ENCODE data around the gene PRKRA. TPM values are rescaled to one million over a fixed set of nuclear protein-coding genes. Genes with fewer than 3 reads are reported as not detected.

Gene PRKRA
- total RNA-seq, 1 donor from 2014 or later, result 135 TPM

GRCh38 chr2:178469219-178469849 lies 18.4 kb upstream of the PRKRA start:
- no peak overlapping the region for H3K27ac ChIP-seq
- no peak overlapping the region for H3K4me2 ChIP-seq
- no peaks in the 10 kb centered on the region for H3K9me3 ChIP-seq (ENCODE audit: low read depth)
- H3K9ac ChIP-seq, result no peak overlapping the region
- Mint-ChIP-seq H3K9me3 (no peaks in the 10 kb centered on the region), H3K36me3 (peaks cover 11% of the 10 kb centered on the region), H3K4me1 (no peaks in the 10 kb centered on the region), H3K27ac (no peak overlapping the region), H3K27me3 (ENCODE audit: insufficient read depth, low read depth) (no peaks in the 10 kb centered on the region), H3K4me3 (no peak overlapping the region)
- no peak overlapping the region for H3K4me3 ChIP-seq
- H3F3A ChIP-seq (ENCODE audit: low read depth), result no peaks in the 10 kb centered on the region
- no peak for TF ChIP-seq EZH2phosphoT487 (IDR thresholded peaks at IDR 0.05)
- no peak for TF ChIP-seq EZH2 (IDR thresholded peaks at IDR 0.05)
- no peak for TF ChIP-seq CTCF (IDR thresholded peaks at IDR 0.05)
- H4K20me1 ChIP-seq (ENCODE audit: low read depth), result no peaks in the 10 kb centered on the region
- no peaks in the 10 kb centered on the region for H3K27me3 ChIP-seq
- no peaks in the 10 kb centered on the region for H3K36me3 ChIP-seq
- no peaks in the 10 kb centered on the region for H3K79me2 ChIP-seq (ENCODE audit: low read depth)
- H3K4me1 ChIP-seq, result no peaks in the 10 kb centered on the region
- no peak for DNase-seq (ENCODE audit: low spot score)
- H2AFZ ChIP-seq (replicated peaks), result no peak overlapping the region

GRCh38 chr2:178457390-178457886 lies 6.5 kb upstream of the PRKRA start:
- H3K27me3 ChIP-seq, result no peaks in the 10 kb centered on the region
- Mint-ChIP-seq H3K4me1 (no peaks in the 10 kb centered on the region), H3K27me3 (ENCODE audit: insufficient read depth, low read depth) (no peaks in the 10 kb centered on the region), H3K4me3 (no peak overlapping the region), H3K27ac (no peak overlapping the region), H3K36me3 (no peaks in the 10 kb centered on the region), H3K9me3 (no peaks in the 10 kb centered on the region)
- no peak for TF ChIP-seq EZH2phosphoT487 (IDR thresholded peaks at IDR 0.05)
- TF ChIP-seq EZH2 (IDR thresholded peaks at IDR 0.05), result no peak
- TF ChIP-seq CTCF (IDR thresholded peaks at IDR 0.05), result no peak
- no peaks in the 10 kb centered on the region for H4K20me1 ChIP-seq (ENCODE audit: low read depth)
- H3K9me3 ChIP-seq (ENCODE audit: low read depth), result no peaks in the 10 kb centered on the region
- peaks cover under 1% of the 10 kb centered on the region for H3K4me1 ChIP-seq
- H2AFZ ChIP-seq (replicated peaks), result no peak overlapping the region
- H3K36me3 ChIP-seq, result no peaks in the 10 kb centered on the region
- H3K9ac ChIP-seq, result no peak overlapping the region
- H3K4me3 ChIP-seq, result no peak overlapping the region
- peaks cover 1% of the 10 kb centered on the region for H3F3A ChIP-seq (ENCODE audit: low read depth)
- H3K27ac ChIP-seq, result no peak overlapping the region
- no peak overlapping the region for H3K4me2 ChIP-seq
- no peaks in the 10 kb centered on the region for H3K79me2 ChIP-seq (ENCODE audit: low read depth)
- no peak for DNase-seq (ENCODE audit: low spot score)

- Histone ChIP-seq H3K27ac (no peak overlapping the region), H2AFZ (replicated peaks) (no peak overlapping the region), H4K20me1 (ENCODE audit: low read depth) (no peaks in the 10 kb centered on the region), H3K4me3 (no peak overlapping the region), H3K9me3 (ENCODE audit: low read depth) (no peaks in the 10 kb centered on the region), H3K79me2 (ENCODE audit: low read depth) (no peaks in the 10 kb centered on the region), H3K9ac (no peak overlapping the region), H3K4me2 (no peak overlapping the region), H3K27me3 (no peaks in the 10 kb centered on the region), H3F3A (ENCODE audit: low read depth) (peaks cover 15% of the 10 kb centered on the region), H3K36me3 (no peaks in the 10 kb centered on the region), H3K4me1 (peaks cover 5% of the 10 kb centered on the region)
- Mint-ChIP-seq H3K27ac (no peak overlapping the region), H3K36me3 (no peaks in the 10 kb centered on the region), H3K4me1 (peaks cover 6% of the 10 kb centered on the region), H3K27me3 (ENCODE audit: insufficient read depth, low read depth) (no peaks in the 10 kb centered on the region), H3K4me3 (no peak overlapping the region), H3K9me3 (no peaks in the 10 kb centered on the region)
- no peak for DNase-seq (ENCODE audit: low spot score)
- TF ChIP-seq CTCF (IDR thresholded peaks at IDR 0.05) (no peak), EZH2 (IDR thresholded peaks at IDR 0.05) (no peak), EZH2phosphoT487 (IDR thresholded peaks at IDR 0.05) (no peak)
Measured at GRCh38 chr2:178455947-178456346, 5.0 kb upstream of the PRKRA start.
